SU-DHL-6 (cell line): ENCODE data around the gene GTF2F2.

Experiments used
- H2AFZ ChIP-seq: fragments of 200-600 bp; sonication (generic); 2 replicates; pipeline ENCODE4 v1.6.1; 2014; ENCODE audit warnings: low read depth, mild to moderate bottlenecking, moderate library complexity, mixed read lengths, antibody characterized with exemption, low read length; ENCODE audit not compliant: severe bottlenecking
- H3F3A ChIP-seq: fragments of 200-600 bp; shearing (Covaris generic); 2 replicates; pipeline ENCODE4 v1.6.0; 2016; ENCODE audit warnings: antibody characterized with exemption, mild to moderate bottlenecking; ENCODE audit not compliant: insufficient read depth
- H3K27ac ChIP-seq: fragments of 200-600 bp; sonication (generic); 2 replicates; pipeline ENCODE4 v1.5.1; 2016; ENCODE audit warnings: low read depth, mild to moderate bottlenecking, low read length, moderate library complexity, mixed read lengths
- H3K27me3 ChIP-seq: fragments of 200-600 bp; sonication (generic), shearing (Covaris generic); 2 replicates; pipeline ENCODE4 v1.6.0; 2014; ENCODE audit warnings: mild to moderate bottlenecking, low read length
- H3K36me3 ChIP-seq: fragments of 200-600 bp; sonication (generic); 2 replicates; pipeline ENCODE4 v1.6.1; 2014; ENCODE audit warnings: mild to moderate bottlenecking, low read length, mixed read lengths
- H3K4me2 ChIP-seq: fragments of 300-600, 200-600 bp; shearing (Covaris generic), sonication (generic); 2 replicates; pipeline ENCODE4 v1.6.0; 2014; ENCODE audit warnings: low read length, low read depth, mild to moderate bottlenecking; ENCODE audit not compliant: poor library complexity, severe bottlenecking
- H3K4me3 ChIP-seq: fragments of 200-600 bp; sonication (generic); 2 replicates; pipeline ENCODE4 v1.5.1; 2014; ENCODE audit warnings: antibody characterized with exemption, low read length, mild to moderate bottlenecking, mixed read lengths; ENCODE audit not compliant: insufficient read depth, poor library complexity, severe bottlenecking
- H3K79me2 ChIP-seq: fragments of 200-600 bp; sonication (generic); 2 replicates; pipeline ENCODE4 v1.6.1; 2014; ENCODE audit warnings: mild to moderate bottlenecking, low read length, moderate library complexity; ENCODE audit not compliant: insufficient read depth
- H3K9ac ChIP-seq: fragments of 200-600 bp; sonication (generic); 2 replicates; pipeline ENCODE4 v1.7.0; 2014; ENCODE audit warnings: mild to moderate bottlenecking, low read length
- H3K9me2 ChIP-seq: fragments of 200-600 bp; sonication (generic); replicated peaks from 2 replicates; pipeline ENCODE4 v1.6.1; 2014; ENCODE audit warnings: low read length; ENCODE audit not compliant: insufficient read depth
- H3K9me3 ChIP-seq: fragments of 200-600 bp; sonication (generic); 2 replicates; pipeline ENCODE4 v1.6.1; 2014; ENCODE audit warnings: low read length, mixed read lengths; ENCODE audit not compliant: insufficient read depth
- H4K20me1 ChIP-seq: fragments of 200-600 bp; sonication (generic); 2 replicates; pipeline ENCODE4 v1.6.1; 2014; ENCODE audit warnings: low read depth, mild to moderate bottlenecking, antibody characterized with exemption, low read length, moderate library complexity, mixed read lengths
- CTCF ChIP-seq: fragments of 200-600 bp; sonication (generic); IDR thresholded peaks from one replicate; pipeline ENCODE4 v1.5.1; 2017; ENCODE audit warnings: antibody characterized with exemption, mild to moderate bottlenecking, low read length, moderate library complexity; ENCODE audit not compliant: insufficient read depth, poor library complexity, severe bottlenecking
- EZH2phosphoT487 ChIP-seq: fragments of 200-600 bp; sonication (generic), shearing (Covaris generic); conservative IDR thresholded peaks from 2 replicates; pipeline ENCODE4 v1.6.1; 2018; ENCODE audit warnings: mild to moderate bottlenecking, antibody characterized with exemption, low read length, moderate library complexity, mixed read lengths

GTF2F2 gene

GRCh38 chr13:45113233-45114224, 6.8 kb upstream of the GTF2F2 start:
- no peaks in the 10 kb centered on the region for H3F3A ChIP-seq
- no peak overlapping the region for H3K4me3 ChIP-seq
- H3K27me3 ChIP-seq: no peaks in the 10 kb centered on the region
- H3K27ac ChIP-seq: no peak overlapping the region
- H3K79me2 ChIP-seq: no peaks in the 10 kb centered on the region
- no peak for TF ChIP-seq EZH2phosphoT487
- no peaks in the 10 kb centered on the region for H3K9me2 ChIP-seq
- no peak overlapping the region for H3K4me2 ChIP-seq
- no peaks in the 10 kb centered on the region for H4K20me1 ChIP-seq
- H3K9ac ChIP-seq: no peak overlapping the region
- H3K36me3 ChIP-seq: no peaks in the 10 kb centered on the region
- H3K9me3 ChIP-seq: no peaks in the 10 kb centered on the region
- H2AFZ ChIP-seq: no peak overlapping the region

- Histone ChIP-seq H3K27ac (peak overlapping the region; percentile 0; the same call in 1 of the 2 replicates), H2AFZ (peak overlapping the region; percentile 91), H3K9ac (peak overlapping the region; percentile 83), H3K9me3 (no peaks in the 10 kb centered on the region), H3K9me2 (no peaks in the 10 kb centered on the region), H3K4me3 (peak overlapping the region; percentile 80), H4K20me1 (peaks cover 5% of the 10 kb centered on the region; the same call in 1 of the 2 replicates), H3K36me3 (no peaks in the 10 kb centered on the region), H3K27me3 (no peaks in the 10 kb centered on the region), H3K4me2 (peak overlapping the region; percentile 87), H3F3A (no peaks in the 10 kb centered on the region), H3K79me2 (peaks cover 40% of the 10 kb centered on the region)
- TF ChIP-seq EZH2phosphoT487 (no peak), CTCF (no peak)
Measured at GRCh38 chr13:45119469-45119990, 780 bp upstream of the GTF2F2 start.

GRCh38 chr13:45120967-45121831, 889 bp downstream of the GTF2F2 start:
- TF ChIP-seq EZH2phosphoT487 (no peak), CTCF (peak; percentile 27)
- H3K9ac ChIP-seq: peak overlapping the region; percentile 83
- no peaks in the 10 kb centered on the region for H3K36me3 ChIP-seq
- H3K27me3 ChIP-seq: no peaks in the 10 kb centered on the region
- H3K4me2 ChIP-seq: peak overlapping the region; percentile 87
- peaks cover 56% of the 10 kb centered on the region for H3K79me2 ChIP-seq
- H3F3A ChIP-seq: no peaks in the 10 kb centered on the region
- peak overlapping the region; percentile 80 for H3K4me3 ChIP-seq
- peaks cover 5% of the 10 kb centered on the region; the same call in 1 of the 2 replicates for H4K20me1 ChIP-seq
- H3K9me2 ChIP-seq: no peaks in the 10 kb centered on the region
- peak overlapping the region; percentile 91 for H2AFZ ChIP-seq
- peak overlapping the region; percentile 14; the same call in 1 of the 2 replicates for H3K27ac ChIP-seq
- H3K9me3 ChIP-seq: no peaks in the 10 kb centered on the region
